Measurements from ENCODE around the gene ANO9. TPM values are rescaled to one million over a fixed set of nuclear protein-coding genes. Genes with fewer than 3 reads are reported as not detected.

Gene ANO9
- total RNA-seq, 1 donor from 2014 or later = 22.4 TPM

- Histone ChIP-seq H3K4me1 (peaks cover 9% of the 10 kb centered on the region), H3K9me3 (no peaks in the 10 kb centered on the region), H3K27me3 (peaks cover 28% of the 10 kb centered on the region), H3K36me3 (no peaks in the 10 kb centered on the region), H3K27ac (no peak overlapping the region), H3K4me3 (no peak overlapping the region)
- ATAC-seq (no peak), DNase-seq (no peak)
- TF ChIP-seq CTCF (IDR thresholded peaks at IDR 0.05) = no peak
- intact Hi-C loops (cut with DNase I) = no loop called here
These were observed 69.9 kb downstream of the ANO9 start for GRCh38 chr11:371716-372590.

- no peaks in the 10 kb centered on the region for H3K9me3 ChIP-seq
- H3K27ac ChIP-seq = no peak overlapping the region
- peak; percentile 61 for DNase-seq
- H3K4me3 ChIP-seq = no peak overlapping the region
- ATAC-seq = no peak
- no peaks in the 10 kb centered on the region for H3K36me3 ChIP-seq
- no peak for TF ChIP-seq CTCF (IDR thresholded peaks at IDR 0.05)
- intact Hi-C loops (cut with DNase I) = no loop called here
- peaks cover 9% of the 10 kb centered on the region for H3K4me1 ChIP-seq
- peaks cover 34% of the 10 kb centered on the region for H3K27me3 ChIP-seq
These were observed 70.8 kb downstream of the ANO9 start for GRCh38 chr11:371051-371450.

GRCh38 chr11:370070-370941 lies 71.5 kb downstream of the ANO9 start:
- intact Hi-C loops (cut with DNase I) = no loop called here
- no peak overlapping the region for H3K4me3 ChIP-seq
- TF ChIP-seq CTCF (IDR thresholded peaks at IDR 0.05) = no peak
- DNase-seq (peak; percentile 65), ATAC-seq (no peak)
- peaks cover 34% of the 10 kb centered on the region for H3K27me3 ChIP-seq
- H3K27ac ChIP-seq = no peak overlapping the region
- H3K36me3 ChIP-seq = no peaks in the 10 kb centered on the region
- H3K4me1 ChIP-seq = peaks cover 9% of the 10 kb centered on the region
- no peaks in the 10 kb centered on the region for H3K9me3 ChIP-seq

- H3K4me3 ChIP-seq = no peak within 1 kb of the TSS
- no peaks in the 10 kb centered on the region for H3K36me3 ChIP-seq
- DNase-seq = no peak
- H3K27me3 ChIP-seq = peaks cover 34% of the 10 kb centered on the region
- no peak within 1 kb of the TSS for H3K27ac ChIP-seq
- H3K9me3 ChIP-seq = no peaks in the 10 kb centered on the region
- intact Hi-C loops (cut with DNase I) = no loop called here
- ATAC-seq = no peak
- no peak for TF ChIP-seq CTCF (IDR thresholded peaks at IDR 0.05)
- H3K4me1 ChIP-seq = peaks cover 9% of the 10 kb centered on the region
These were observed 72.3 kb downstream of the ANO9 start, which contains the start of gene B4GALNT4 for GRCh38 chr11:369336-370018. B4GALNT4 (plus strand) TSS chr11:369499; CDS start chr11:369804, 305 bp downstream.
